Measurements from ENCODE around the gene C1orf226. TPM values are rescaled to one million over a fixed set of nuclear protein-coding genes. Genes with fewer than 3 reads are reported as not detected.
A peak's percentile ranks its signal among the peaks of the same experiment; 100 is the strongest.
"Not testable (repeated sequence)": the region's sequence is repeated elsewhere in the genome, so short reads cannot be mapped to it uniquely, and the experiment has no call there.

The C1orf226 gene

DNA sequence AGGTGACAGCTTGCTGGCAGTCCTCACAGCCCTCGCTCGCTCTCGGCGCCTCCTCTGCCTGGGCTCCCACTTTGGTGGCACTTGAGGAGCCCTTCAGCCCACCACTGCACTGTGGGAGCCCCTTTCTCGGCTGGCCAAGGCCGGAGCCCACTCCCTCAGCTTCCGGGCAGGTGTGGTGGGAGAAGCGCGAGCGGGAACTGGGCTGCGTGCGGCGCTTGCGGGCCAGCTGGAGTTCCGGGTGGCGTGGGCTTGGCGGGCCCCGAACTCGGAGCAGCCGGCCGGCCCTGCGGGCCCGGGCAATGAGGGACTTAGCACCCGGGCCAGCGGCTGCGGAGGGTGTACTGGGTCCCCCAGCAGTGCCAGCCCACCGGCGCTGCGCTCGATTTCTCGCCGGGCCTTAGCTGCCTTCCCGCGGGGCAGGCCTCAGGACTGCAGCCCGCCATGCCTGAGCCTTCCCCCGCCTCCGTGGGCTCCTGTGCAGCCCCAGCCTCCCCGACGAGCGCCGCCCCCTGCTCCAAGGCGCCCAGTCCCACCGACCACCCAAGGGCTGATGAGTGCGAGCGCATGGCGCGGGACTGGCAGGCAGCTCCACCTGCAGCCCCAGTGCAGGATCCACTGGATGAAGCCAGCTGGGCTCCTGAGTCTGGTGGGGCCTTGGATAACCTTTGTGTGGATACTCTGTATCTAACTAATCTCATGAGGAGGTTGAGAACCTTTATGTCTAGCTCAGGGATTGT, 51.6 kb downstream of the C1orf226 start:
- not testable (repeated sequence) for H3K4ac ChIP-seq (ENCODE audit: low read length); H2AK5ac ChIP-seq (ENCODE audit: low read depth, low read length); H3K27me3 ChIP-seq (ENCODE audit: control insufficient read depth in 3 of 3, insufficient read depth in 3 of 3, low read depth in 1 of 3, low read length in 3 of 3); H3K4me3 ChIP-seq (ENCODE audit: low read length in 2 of 2); H3K4me2 ChIP-seq (ENCODE audit: insufficient read depth, low read length, poor library complexity, severe bottlenecking); DNase-seq (ENCODE audit: low spot score); H3K4me1 ChIP-seq (ENCODE audit: control insufficient read depth in 2 of 2, insufficient read depth in 1 of 2, low read depth in 1 of 2, low read length in 2 of 2); H3K36me3 ChIP-seq (replicated peaks in 1 of 2; ENCODE audit: control insufficient read depth in 2 of 2, insufficient read depth in 2 of 2, low read length in 2 of 2); H2BK5ac ChIP-seq (ENCODE audit: low read length); H4K91ac ChIP-seq (ENCODE audit: low read depth, low read length, poor library complexity); H2BK120ac ChIP-seq (ENCODE audit: low read depth, low read length); H3K14ac ChIP-seq (ENCODE audit: low read length); H3K79me1 ChIP-seq (ENCODE audit: low read depth, low read length); H3K9me3 ChIP-seq (replicated peaks in 1 of 2; ENCODE audit: control insufficient read depth in 2 of 2, insufficient read depth in 1 of 2, low read depth in 1 of 2, low read length in 2 of 2); H2BK15ac ChIP-seq (ENCODE audit: low read length); H4K8ac ChIP-seq (ENCODE audit: low read depth, low read length); H3K27ac ChIP-seq (replicated peaks; ENCODE audit: low read length); H3K18ac ChIP-seq (ENCODE audit: low read length); H2BK12ac ChIP-seq (ENCODE audit: low read length); H3K23ac ChIP-seq (ENCODE audit: low read depth, low read length, poor library complexity); H3K9ac ChIP-seq (ENCODE audit: low read depth, low read length, poor library complexity)
- H2AFZ ChIP-seq (ENCODE audit: low read length) = peak overlapping the region; percentile 35
- no CpG with 5 or more reads among the region's 47 CpGs for WGBS, 2 donors (ENCODE audit: extremely low coverage in 2 of 2, insufficient read length in 2 of 2, insufficient replicate concordance in 1 of 2)

Small RNA genes lying within 50 kb of the gene (small RNA-seq; reads per million reads assigned to genes)
- gene MIR556 (ENCODE audit: insufficient read depth) (4.3 reads per million, percentile 11 among the genes with 10 or more reads in this experiment), gene RNA5SP61 (ENCODE audit: insufficient read depth) (not detected)

Data from neuronal stem cell (in vitro differentiated cells).